Regular cardiac myocyte (primary cell): ENCODE data around the gene GBE1. TPM values are rescaled to one million over a fixed set of nuclear protein-coding genes. Genes with fewer than 3 reads are reported as not detected.

Experiments used
- total RNA-seq: library from RNA; depleted of rRNA; stranded (reverse); fragments of >200 nt; gene quantifications from 2 replicates; pipeline ENCODE4 v1.2.3, GENCODE V29; 2014

The GBE1 gene
- total RNA-seq, result 205 and 454 TPM in 2 replicates

DNA sequence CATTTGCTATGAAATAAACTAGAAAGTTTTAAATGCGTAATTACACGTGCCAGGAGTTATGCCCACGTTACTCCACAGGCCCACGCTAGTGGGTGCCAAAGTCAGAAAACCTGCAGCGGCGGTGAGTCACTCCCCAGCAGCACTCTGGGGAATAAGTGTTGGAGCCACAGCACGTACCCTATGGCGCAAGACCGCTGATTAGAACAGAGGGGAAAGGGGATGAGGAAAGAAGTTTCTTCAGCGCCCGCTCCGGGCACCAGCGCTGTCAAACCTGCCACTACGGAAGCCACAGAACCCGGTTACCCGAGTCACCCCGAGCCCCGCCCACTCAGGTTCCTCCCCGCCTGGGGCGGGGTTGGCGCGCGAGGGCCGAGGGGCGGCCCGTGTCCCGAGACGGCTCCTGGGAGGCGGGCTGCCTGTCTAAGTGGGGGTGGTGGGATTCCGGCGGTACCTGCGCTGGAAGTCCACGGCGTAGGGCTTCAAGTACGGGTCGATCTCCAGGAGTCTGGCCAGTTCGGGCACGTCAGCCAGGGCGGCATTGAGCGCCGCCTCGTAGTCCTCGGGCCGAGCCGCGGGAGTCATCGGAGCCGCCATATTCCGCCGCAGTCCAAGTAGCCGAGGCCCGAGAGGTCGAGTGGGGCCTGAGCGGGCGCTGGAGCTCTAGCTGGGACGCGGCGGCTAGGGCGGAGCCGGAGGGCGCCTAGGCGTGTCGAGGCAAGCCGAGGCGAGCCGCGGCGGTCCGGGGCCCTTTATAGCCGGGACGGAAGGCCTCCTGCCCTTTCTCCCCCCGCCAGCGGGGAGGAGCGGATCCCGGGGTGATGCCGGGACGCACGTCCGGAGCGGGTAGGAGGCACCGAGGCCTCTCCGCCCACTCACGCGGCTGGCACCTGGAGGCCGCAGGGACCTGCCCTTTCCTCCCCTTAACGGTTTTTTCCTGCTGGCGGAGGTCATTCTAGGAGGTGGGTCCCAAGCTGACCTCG, at the start of gene GBE1:
TSS of gene GBE1 (minus strand) at position 722 of the 980 bp plus-strand sequence. CDS start at position 594, 128 bp downstream.

